CD4-positive, alpha-beta T cell (primary cell): ENCODE results near the gene PFN1. TPM values are rescaled to one million over a fixed set of nuclear protein-coding genes. Genes with fewer than 3 reads are reported as not detected.

Experiments used
- ATAC-seq: fragments of 200-7000 bp; cut with Tn5 transposase; one replicate; pipeline ENCODE4 v1.10.0; 2022; ENCODE audit warnings: mild to moderate bottlenecking; ENCODE audit not compliant: poor library complexity
- CTCF ChIA-PET: fragments of 350-600 bp; sonication (Branson Sonifier 250); formaldehyde crosslinking; loops from one replicate; lab custom pipeline; 2021; ENCODE audit warnings: antibody characterized with exemption, inconsistent platforms; lab: Charles Lee
- POLR2A ChIA-PET: fragments of 350-600 bp; sonication (Branson Sonifier 250); formaldehyde crosslinking; loops from one replicate; lab custom pipeline; 2021; ENCODE audit warnings: antibody characterized with exemption, inconsistent platforms; lab: Charles Lee
- DNase-seq, 14 experiments: peaks; one replicate each; pipeline ENCODE4 v3.0.0-alpha.2; 2013 to 2020; ENCODE audit warnings: mixed read lengths in 2 of 14
- H3K27ac ChIP-seq, 2 donors: one replicate each; pipeline versions ENCODE4 v1.5.1 to v1.7.0; 2013; ENCODE audit warnings: low read length in 2 of 2, low read depth in 1 of 2, mild to moderate bottlenecking in 1 of 2
- H3K27me3 ChIP-seq, 2 experiments: 1 replicate in 1 of 2; 2 replicates in 1 of 2; pipeline versions ENCODE4 v1.6.1 to v1.7.0; 2013; ENCODE audit warnings: low read length in 2 of 2, control low read depth in 1 of 2, mild to moderate bottlenecking in 1 of 2, moderate library complexity in 1 of 2; ENCODE audit not compliant: insufficient read depth in 2 of 2, control insufficient read depth in 1 of 2
- H3K36me3 ChIP-seq: one replicate; pipeline ENCODE4 v1.6.1; 2013; ENCODE audit warnings: low read length, control low read depth; ENCODE audit not compliant: insufficient read depth
- H3K4me1 ChIP-seq: one replicate; pipeline ENCODE4 v1.6.1; 2013; ENCODE audit warnings: low read length, control low read depth; ENCODE audit not compliant: insufficient read depth
- H3K4me3 ChIP-seq: one replicate; pipeline ENCODE4 v1.5.1; 2013; ENCODE audit warnings: mild to moderate bottlenecking, low read length, moderate library complexity
- H3K9me3 ChIP-seq, 2 experiments: 1 replicate in 1 of 2; 2 replicates in 1 of 2; pipeline versions ENCODE4 v1.6.1 to v1.7.0; 2013; ENCODE audit warnings: low read length in 2 of 2, mild to moderate bottlenecking in 2 of 2, control low read depth in 1 of 2, moderate library complexity in 1 of 2; ENCODE audit not compliant: control insufficient read depth in 1 of 2, insufficient read depth in 1 of 2
- H3K27ac Mint-ChIP-seq: one replicate; pipeline ENCODE4 v1.8.0; 2020; ENCODE audit warnings: mixed read lengths
- H3K27me3 Mint-ChIP-seq: one replicate; pipeline ENCODE4 v1.8.0; 2021; ENCODE audit warnings: mixed read lengths
- H3K36me3 Mint-ChIP-seq: one replicate; pipeline ENCODE4 v1.8.0; 2021; ENCODE audit warnings: low read depth, mixed read lengths
- H3K4me1 Mint-ChIP-seq: one replicate; pipeline ENCODE4 v1.8.0; 2021; ENCODE audit warnings: low read depth, mixed read lengths
- H3K4me3 Mint-ChIP-seq: one replicate; pipeline ENCODE4 v1.8.0; 2020; ENCODE audit warnings: mild to moderate bottlenecking, mixed read lengths
- H3K9me3 Mint-ChIP-seq: one replicate; pipeline ENCODE4 v1.8.0; 2020; ENCODE audit warnings: mixed read lengths
- CTCF ChIP-seq: fragments of 200-600 bp; IDR thresholded peaks from one replicate; pipeline ENCODE4 v1.8.0; 2022; ENCODE audit warnings: antibody characterized with exemption, mild to moderate bottlenecking
- intact Hi-C, 2 experiments: fragments of 100-400 bp; cut with DNase I in 1 of 2; cut with micrococcal nuclease in 1 of 2; formaldehyde crosslinking; loops; one replicate each; pipeline versions ENCODE4 v1.15.1 to v1.9.0; 2023 to 2025; cut with DNase I, micrococcal nuclease
- total RNA-seq, 174 experiments: library from RNA in 2 of 174; stranded (reverse) in 2 of 174; gene quantifications; one replicate each; pipeline ENCODE4 v1.2.3 and lab custom pipeline; 2021 to 2026

The PFN1 gene
- total RNA-seq, 2 experiments from 2014 or later: 349 to 362 TPM

GRCh38 chr17:4947411-4948165, 742 bp downstream of the PFN1 start:
- H3K4me3 ChIP-seq: peak overlapping the region; percentile 99
- ATAC-seq (peak; percentile 21), DNase-seq (peak; percentile 38 to 83 (median 67))
- no peaks in the 10 kb centered on the region for H3K9me3 Mint-ChIP-seq
- no peaks in the 10 kb centered on the region for H3K27me3 ChIP-seq
- H3K9me3 ChIP-seq: peaks cover 0 to 3% of the 10 kb centered on the region in 2 experiments
- no peak for TF ChIP-seq CTCF
- peak overlapping the region; percentile 99 for H3K4me3 Mint-ChIP-seq
- peaks cover 53% of the 10 kb centered on the region for H3K36me3 Mint-ChIP-seq
- H3K27ac ChIP-seq: peak overlapping the region; percentile 96 to 98
- ChIA-PET POLR2A (interaction anchor here (0.7 to 13.9 kb wide), 22 partner anchors 9 to 804 kb away, joined by 3 to 350 read pairs (median 5); partner anchors contain the start of genes ARRB2, C17orf107, CHRNE and CYB5D2), CTCF (interaction anchor here (1.2 to 2.3 kb wide), 3 partner anchors 19 to 48 kb away, joined by 3 to 7 read pairs (median 3); partner anchors contain the start of genes C17orf107 and SPAG7)
- peaks cover 63% of the 10 kb centered on the region for H3K4me1 Mint-ChIP-seq
- peaks cover 59% of the 10 kb centered on the region for H3K4me1 ChIP-seq
- intact Hi-C loops: loop anchor here (1.0 to 5.0 kb wide), 4 partner anchors 7 to 235 kb away; partner anchors contain the start of genes ARRB2 (in 2 of the 2), INCA1 (in 1 of the 2), KIF1C (in 1 of the 2) and RNF167 (in 1 of the 2)
- no peaks in the 10 kb centered on the region for H3K27me3 Mint-ChIP-seq
- H3K36me3 ChIP-seq: peaks cover 43% of the 10 kb centered on the region
- peak overlapping the region; percentile 90 for H3K27ac Mint-ChIP-seq

- Mint-ChIP-seq H3K27me3 (no peaks in the 10 kb centered on the region), H3K9me3 (no peaks in the 10 kb centered on the region), H3K4me1 (peaks cover 68% of the 10 kb centered on the region), H3K4me3 (peak overlapping the region; percentile 99), H3K27ac (peak overlapping the region; percentile 90), H3K36me3 (peaks cover 58% of the 10 kb centered on the region)
- intact Hi-C loops: loop anchor here (5.0 kb wide), 2 partner anchors 100 to 235 kb away; partner anchors contain the start of gene ARRB2 (in 2 of the 2)
- Histone ChIP-seq H3K4me3 (peak overlapping the region; percentile 99), H3K36me3 (peaks cover 49% of the 10 kb centered on the region), H3K27me3 (no peaks in the 10 kb centered on the region), H3K9me3 (peaks cover 0 to 3% of the 10 kb centered on the region in 2 experiments), H3K4me1 (peaks cover 64% of the 10 kb centered on the region), H3K27ac (peak overlapping the region; percentile 96 to 98)
- TF ChIP-seq CTCF: no peak
- peak in 2 of 14 experiments; percentile 8 to 53 for DNase-seq
- CTCF ChIA-PET: interaction anchor here (1.2 to 2.3 kb wide), 2 partner anchors 20 to 39 kb away, joined by 3 to 7 read pairs; partner anchors contain the start of gene SPAG7
- POLR2A ChIA-PET: interaction anchor here (0.7 to 13.9 kb wide), 11 partner anchors 8 to 804 kb away, joined by 3 to 350 read pairs (median 5); partner anchors contain the start of genes C17orf107, CYB5D2, INCA1 and KIF1C
- no peak for ATAC-seq
These were observed 1.3 kb downstream of the PFN1 start for GRCh38 chr17:4947010-4947410.

- ChIA-PET POLR2A (interaction anchor here (0.9 to 13.9 kb wide), 10 partner anchors 8 to 103 kb away, joined by 3 to 350 read pairs (median 6); partner anchors contain the start of genes CHRNE, INCA1, KIF1C and RNF167), CTCF (interaction anchor here (0.8 to 2.3 kb wide), 2 partner anchors 20 to 157 kb away, joined by 3 to 7 read pairs; partner anchors contain the start of genes GLTPD2 and SPAG7)
- Histone ChIP-seq H3K4me1 (peaks cover 70% of the 10 kb centered on the region), H3K36me3 (peaks cover 51% of the 10 kb centered on the region), H3K4me3 (peak overlapping the region; percentile 99), H3K27ac (peak overlapping the region; percentile 96 to 98), H3K27me3 (no peaks in the 10 kb centered on the region), H3K9me3 (peaks cover 0 to 3% of the 10 kb centered on the region in 2 experiments)
- intact Hi-C loops: loop anchor here (5.0 kb wide), 2 partner anchors 101 to 234 kb away; partner anchors contain the start of gene ARRB2 (in 2 of the 2)
- peak overlapping the region; percentile 90 for H3K27ac Mint-ChIP-seq
- DNase-seq (peak in 2 of 14 experiments; percentile 47 to 51), ATAC-seq (no peak)
- H3K27me3 Mint-ChIP-seq: no peaks in the 10 kb centered on the region
- H3K4me1 Mint-ChIP-seq: peaks cover 72% of the 10 kb centered on the region
- H3K9me3 Mint-ChIP-seq: no peaks in the 10 kb centered on the region
- TF ChIP-seq CTCF: no peak
- peaks cover 64% of the 10 kb centered on the region for H3K36me3 Mint-ChIP-seq
- peak overlapping the region; percentile 99 for H3K4me3 Mint-ChIP-seq
These were observed 1.9 kb downstream of the PFN1 start for GRCh38 chr17:4946312-4946976.
